ENCODE measurements around the gene GTF2I.
"Not testable (repeated sequence)": the region's sequence is repeated elsewhere in the genome, so short reads cannot be mapped to it uniquely, and the experiment has no call there.

Gene GTF2I

GRCh38 chr7:74623135-74623534 is 34.4 kb upstream of the GTF2I start:
- no peak overlapping the region for H3K4me3 ChIP-seq (replicated peaks; ENCODE audit: low read depth, low read length)
- no peak for DNase-seq (ENCODE audit: extremely low read depth, low read depth)
- TF ChIP-seq, protein P1, sequence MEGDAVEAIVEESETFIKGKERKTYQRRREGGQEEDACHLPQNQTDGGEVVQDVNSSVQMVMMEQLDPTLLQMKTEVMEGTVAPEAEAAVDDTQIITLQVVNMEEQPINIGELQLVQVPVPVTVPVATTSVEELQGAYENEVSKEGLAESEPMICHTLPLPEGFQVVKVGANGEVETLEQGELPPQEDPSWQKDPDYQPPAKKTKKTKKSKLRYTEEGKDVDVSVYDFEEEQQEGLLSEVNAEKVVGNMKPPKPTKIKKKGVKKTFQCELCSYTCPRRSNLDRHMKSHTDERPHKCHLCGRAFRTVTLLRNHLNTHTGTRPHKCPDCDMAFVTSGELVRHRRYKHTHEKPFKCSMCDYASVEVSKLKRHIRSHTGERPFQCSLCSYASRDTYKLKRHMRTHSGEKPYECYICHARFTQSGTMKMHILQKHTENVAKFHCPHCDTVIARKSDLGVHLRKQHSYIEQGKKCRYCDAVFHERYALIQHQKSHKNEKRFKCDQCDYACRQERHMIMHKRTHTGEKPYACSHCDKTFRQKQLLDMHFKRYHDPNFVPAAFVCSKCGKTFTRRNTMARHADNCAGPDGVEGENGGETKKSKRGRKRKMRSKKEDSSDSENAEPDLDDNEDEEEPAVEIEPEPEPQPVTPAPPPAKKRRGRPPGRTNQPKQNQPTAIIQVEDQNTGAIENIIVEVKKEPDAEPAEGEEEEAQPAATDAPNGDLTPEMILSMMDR (IDR thresholded peaks at IDR 0.05; ENCODE audit: low read depth, low read length, missing control alignments): no peak

DNA sequence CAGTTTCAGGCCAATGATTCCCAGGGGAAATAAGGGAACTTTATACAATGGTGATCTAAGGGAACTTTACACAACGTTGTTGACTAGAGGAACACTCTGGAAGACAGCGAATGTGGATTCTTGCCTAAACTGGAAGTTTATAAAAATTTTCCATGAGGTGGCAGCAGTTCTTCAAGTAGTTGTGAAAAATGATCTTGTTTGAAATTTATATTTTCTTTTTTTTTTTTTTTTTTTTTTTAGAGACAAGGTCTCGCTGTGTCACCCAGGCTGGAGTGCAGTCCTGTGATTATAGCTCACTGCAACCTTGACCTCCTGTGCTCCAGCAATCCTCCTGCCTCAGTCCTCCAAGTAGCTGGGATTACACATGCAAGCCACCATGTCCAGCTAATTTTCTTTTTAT is 32.1 kb upstream of the GTF2I start:
- TF ChIP-seq, protein P1 (IDR thresholded peaks at IDR 0.05; ENCODE audit: low read depth, low read length, missing control alignments): no peak
- no peak for DNase-seq (ENCODE audit: extremely low read depth, low read depth)
- no peak overlapping the region for H3K4me3 ChIP-seq (replicated peaks; ENCODE audit: low read depth, low read length)

GRCh38 chr7:74627661-74628411 is 29.7 kb upstream of the GTF2I start:
- no peak for DNase-seq (ENCODE audit: extremely low read depth, low read depth)
- TF ChIP-seq, protein P1 (IDR thresholded peaks at IDR 0.05; ENCODE audit: low read depth, low read length, missing control alignments): no peak
- H3K4me3 ChIP-seq (replicated peaks; ENCODE audit: low read depth, low read length): no peak overlapping the region

DNA sequence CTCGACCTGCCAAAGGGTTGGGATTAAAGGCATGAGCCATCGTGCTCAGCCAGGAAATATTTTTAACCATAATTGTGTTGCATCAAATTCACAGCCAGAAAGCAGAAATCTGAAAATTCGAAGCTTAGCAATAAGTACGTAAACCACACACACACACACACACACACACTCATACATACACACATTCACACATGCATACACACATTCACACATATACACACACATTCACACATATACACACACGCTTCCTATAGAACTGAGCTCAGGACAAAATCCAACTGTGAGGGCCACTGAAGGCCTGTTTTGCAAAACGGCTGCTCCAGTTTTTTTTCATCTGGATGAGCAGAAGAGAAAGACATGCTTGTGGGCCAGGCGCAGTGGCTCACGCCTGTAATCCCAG is 25.0 kb upstream of the GTF2I start:
- DNase-seq (ENCODE audit: extremely low read depth, low read depth): no peak
- TF ChIP-seq, protein P1 (IDR thresholded peaks at IDR 0.05; ENCODE audit: low read depth, low read length, missing control alignments): no peak
- H3K4me3 ChIP-seq (replicated peaks; ENCODE audit: low read depth, low read length): no peak overlapping the region

DNA sequence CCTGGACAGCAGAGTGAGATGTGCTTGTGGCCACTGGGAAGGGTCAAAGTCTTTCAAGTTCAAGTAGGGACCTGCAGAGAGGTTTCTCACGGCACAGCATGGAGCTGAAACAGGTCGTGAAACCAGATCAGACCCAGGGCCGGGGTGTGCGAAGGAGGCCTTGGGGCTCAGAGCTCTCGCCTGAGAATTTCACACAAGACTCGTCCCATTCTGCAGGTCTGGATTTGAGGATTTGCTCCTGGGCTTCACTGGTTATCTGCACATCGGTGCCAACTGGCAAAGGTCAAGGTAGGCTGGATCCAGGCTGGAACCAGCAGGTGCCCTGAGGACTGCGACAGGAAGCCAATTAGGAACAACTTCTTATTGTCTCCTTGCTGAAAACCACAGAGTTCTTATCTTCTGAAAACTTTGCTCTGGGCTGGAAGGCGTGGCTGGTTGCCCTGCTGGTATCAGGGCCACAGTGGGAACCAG is 24.0 kb upstream of the GTF2I start:
- TF ChIP-seq, protein P1 (IDR thresholded peaks at IDR 0.05; ENCODE audit: low read depth, low read length, missing control alignments): no peak
- no peak for DNase-seq (ENCODE audit: extremely low read depth, low read depth)
- no peak overlapping the region for H3K4me3 ChIP-seq (replicated peaks; ENCODE audit: low read depth, low read length)

GRCh38 chr7:74637745-74638144 is 19.8 kb upstream of the GTF2I start:
- DNase-seq (ENCODE audit: extremely low read depth, low read depth): no peak
- TF ChIP-seq, protein P1 (IDR thresholded peaks at IDR 0.05; ENCODE audit: low read depth, low read length, missing control alignments): no peak

GRCh38 chr7:74650055-74650454 is 7.5 kb upstream of the GTF2I start:
- H3K4me3 ChIP-seq (replicated peaks; ENCODE audit: low read depth, low read length); DNase-seq (ENCODE audit: extremely low read depth, low read depth): not testable (repeated sequence)

More at GRCh38 chr7:74637745-74638144, 19.8 kb upstream of the GTF2I start:
- no peak overlapping the region for H3K4me3 ChIP-seq (replicated peaks; ENCODE audit: low read depth, low read length)

- H3K4me3 ChIP-seq (replicated peaks; ENCODE audit: low read depth, low read length); DNase-seq (ENCODE audit: extremely low read depth, low read depth): not testable (repeated sequence)
Measured at GRCh38 chr7:74650493-74651132, 6.9 kb upstream of the GTF2I start.

- not testable (repeated sequence) for DNase-seq (ENCODE audit: extremely low read depth, low read depth); H3K4me3 ChIP-seq (replicated peaks; ENCODE audit: low read depth, low read length)
Measured at GRCh38 chr7:74651133-74651504, 6.4 kb upstream of the GTF2I start.
